HCT116 (cell line): ENCODE measurements around the gene BNIPL. TPM values are rescaled to one million over a fixed set of nuclear protein-coding genes. Genes with fewer than 3 reads are reported as not detected.

Source experiments
- ATAC-seq: fragments of 200-7000 bp; cut with Tn5 transposase; 2 replicates; pipeline ENCODE4 v1.9.1; 2020; ENCODE audit warnings: mild to moderate bottlenecking, moderate library complexity
- BruUV-seq: library from RNA; stranded (reverse); fragments of 400-500 nt; replicated peaks from 2 replicates; lab custom pipeline; 2021; lab: Mats Ljungman, UMichigan
- CTCF ChIA-PET: fragments of 300-600 bp; sonication (Branson Sonifier 250); formaldehyde crosslinking; loops from one replicate; lab custom pipeline; 2021; ENCODE audit warnings: antibody characterized with exemption; lab: Charles Lee
- POLR2A ChIA-PET: fragments of 300-600, 350-600 bp; sonication (Branson Sonifier 250); formaldehyde crosslinking; loops from one replicate; lab custom pipeline; 2021; ENCODE audit warnings: antibody characterized with exemption; lab: Charles Lee
- RAD21 ChIA-PET, 2 experiments: fragments of 300-600 bp; sonication (Branson Sonifier 250); formaldehyde crosslinking; loops; one replicate each; lab custom pipeline; 2023; ENCODE audit warnings: low total read pairs in 2 of 2; ENCODE audit not compliant: uncharacterized antibody in 2 of 2, unreplicated experiment in 2 of 2, low non-redundant PET in 1 of 2; lab: Charles Lee
- DNase-seq: peaks from one replicate; pipeline ENCODE4 v3.0.0-alpha.2; 2010; ENCODE audit warnings: low read depth, low spot score
- H2AFZ ChIP-seq: fragments of 200-600 bp; shearing (Covaris generic), sonication (generic); 2 replicates; pipeline ENCODE4 v1.6.1; 2017; ENCODE audit warnings: low read depth, mixed run types, mixed read lengths, antibody characterized with exemption, low read length; ENCODE audit not compliant: poor library complexity, severe bottlenecking
- H3K27ac ChIP-seq: 2 replicates; pipeline ENCODE4 v1.5.1; 2012; ENCODE audit warnings: low read depth, low read length
- H3K27me3 ChIP-seq: fragments of 200-600 bp; sonication (generic); 2 replicates; pipeline ENCODE4 v1.6.1; 2016; ENCODE audit warnings: mixed run types, low read length, mixed read lengths; ENCODE audit not compliant: insufficient read depth
- H3K36me3 ChIP-seq, 2 experiments: fragments of 200-500 bp in 1 of 2; fragments of 200-600 bp in 1 of 2; sonication (Bioruptor generic) in 1 of 2; sonication (generic) in 1 of 2; 2 replicates each; pipeline versions ENCODE4 v1.5.1 to v1.6.1; 2014 to 2016; ENCODE audit warnings: low read length in 2 of 2, inconsistent platforms in 1 of 2, mixed read lengths in 1 of 2, mixed run types in 1 of 2; ENCODE audit not compliant: insufficient read depth in 2 of 2, control insufficient read depth in 1 of 2
- H3K4me1 ChIP-seq, 2 experiments: fragments of 200-600 bp in 1 of 2; sonication (generic) in 1 of 2; 2 replicates each; pipeline versions ENCODE4 v1.5.1 to v1.6.1; 2012 to 2017; ENCODE audit warnings: low read length in 2 of 2, inconsistent platforms in 1 of 2, mild to moderate bottlenecking in 1 of 2, mixed read lengths in 1 of 2, mixed run types in 1 of 2, moderate library complexity in 1 of 2; ENCODE audit not compliant: insufficient read depth in 2 of 2, control insufficient read depth in 1 of 2
- H3K4me2 ChIP-seq: fragments of 200-600 bp; sonication (generic); 2 replicates; pipeline ENCODE4 v1.6.1; 2017; ENCODE audit warnings: mixed run types, low read length, mixed read lengths
- H3K4me3 ChIP-seq, 2 experiments: fragments of 200-600 bp in 1 of 2; sonication (generic) in 1 of 2; replicated peaks in 1 of 2; 2 replicates each; pipeline ENCODE4 v1.5.1; 2011 to 2016; ENCODE audit warnings: low read length in 2 of 2, control low read depth in 1 of 2, low read depth in 1 of 2, mild to moderate bottlenecking in 1 of 2, mixed read lengths in 1 of 2, mixed run types in 1 of 2
- H3K79me2 ChIP-seq: fragments of 200-600 bp; sonication (generic); 2 replicates; pipeline ENCODE4 v1.6.1; 2017; ENCODE audit warnings: mild to moderate bottlenecking, mixed run types, low read length, moderate library complexity, mixed read lengths; ENCODE audit not compliant: insufficient read depth
- H3K9ac ChIP-seq: fragments of 200-600 bp; sonication (generic); 2 replicates; pipeline ENCODE4 v1.6.1; 2016; ENCODE audit warnings: low read length, mixed read lengths
- H3K9me2 ChIP-seq: fragments of 200-600 bp; sonication (generic), shearing (Covaris generic); 2 replicates; pipeline ENCODE4 v1.6.1; 2017; ENCODE audit warnings: mixed run types, mild to moderate bottlenecking, moderate library complexity; ENCODE audit not compliant: insufficient read depth
- H3K9me3 ChIP-seq, 2 experiments: fragments of 200-500 bp in 1 of 2; fragments of 200-600 bp in 1 of 2; sonication (Bioruptor generic) in 1 of 2; sonication (generic) in 1 of 2; 2 replicates each; pipeline ENCODE4 v1.6.1; 2014 to 2017; ENCODE audit warnings: low read length in 2 of 2, mixed read lengths in 2 of 2, inconsistent platforms in 1 of 2, low read depth in 1 of 2, mild to moderate bottlenecking in 1 of 2, mixed run types in 1 of 2, moderate library complexity in 1 of 2; ENCODE audit not compliant: control insufficient read depth in 1 of 2, insufficient read depth in 1 of 2
- H4K20me1 ChIP-seq: fragments of 200-600 bp; sonication (generic), shearing (Covaris generic); 2 replicates; pipeline ENCODE4 v1.6.1; 2017; ENCODE audit warnings: mixed run types, mild to moderate bottlenecking, moderate library complexity; ENCODE audit not compliant: insufficient read depth
- CBX3 ChIP-seq: IDR thresholded peaks from 2 replicates; pipeline ENCODE4 v1.6.1; 2012; ENCODE audit warnings: low read depth
- CEBPB ChIP-seq: IDR thresholded peaks from 2 replicates; pipeline ENCODE4 v1.6.1; 2012; ENCODE audit warnings: low read depth
- EZH2phosphoT487 ChIP-seq: fragments of 200-600 bp; IDR thresholded peaks from 2 replicates; pipeline ENCODE4 v1.6.1; 2018; ENCODE audit warnings: antibody characterized with exemption, borderline replicate concordance
- POLR2A ChIP-seq: IDR thresholded peaks from 2 replicates; pipeline ENCODE4 v1.7.0; 2011; ENCODE audit warnings: borderline replicate concordance; ENCODE audit not compliant: insufficient read depth, insufficient read length; ENCODE audit errors: extremely low read depth
- POLR2AphosphoS5 ChIP-seq: IDR thresholded peaks from 2 replicates; pipeline ENCODE4 v1.6.1; 2011; ENCODE audit warnings: mild to moderate bottlenecking, low read depth, low read length, moderate library complexity
- RAD21 ChIP-seq: IDR thresholded peaks from 2 replicates; pipeline ENCODE4 v1.6.1; 2012; ENCODE audit warnings: low read depth, mild to moderate bottlenecking
- SIN3A ChIP-seq: IDR thresholded peaks from 2 replicates; pipeline ENCODE4 v1.6.1; 2012; ENCODE audit warnings: low read depth
- SP1 ChIP-seq: IDR thresholded peaks from 2 replicates; pipeline ENCODE4 v1.6.1; 2012; ENCODE audit warnings: low read depth
- SRF ChIP-seq: IDR thresholded peaks from 2 replicates; pipeline ENCODE4 v1.6.1; 2012; ENCODE audit warnings: low read depth
- TCF7L2 ChIP-seq: IDR thresholded peaks from 2 replicates; pipeline ENCODE4 v1.7.0; 2011; ENCODE audit warnings: borderline replicate concordance, inconsistent platforms; ENCODE audit not compliant: insufficient read depth, insufficient read length; ENCODE audit errors: extremely low read depth
- ZFX ChIP-seq: fragments of 450-650 bp; IDR thresholded peaks from 2 replicates; pipeline ENCODE4 v1.6.1; 2017
- intact Hi-C: fragments of 100-400 bp; cut with micrococcal nuclease; formaldehyde crosslinking; loops from 2 replicates; pipeline ENCODE4 v1.10.0; 2022
- total RNA-seq: library from RNA; stranded (reverse); gene quantifications from one replicate; pipeline ENCODE4 v1.2.1, GENCODE V29; 2021; ENCODE audit not compliant: unreplicated experiment

Gene BNIPL
- total RNA-seq, 1 experiment from 2014 or later: 0.86 TPM

- H3K27ac ChIP-seq: no peak overlapping the region
- H3K27me3 ChIP-seq: no peaks in the 10 kb centered on the region
- H3K36me3 ChIP-seq: peaks cover 2 to 11% of the 10 kb centered on the region in 2 experiments; a peak in 3 of 4 replicates
- intact Hi-C loops: no loop called here
- no peak overlapping the region for H2AFZ ChIP-seq
- no peaks in the 10 kb centered on the region for H3K9me2 ChIP-seq
- no TSS peak for BruUV-seq
- ChIA-PET POLR2A (interaction anchor here (0.5 kb wide), 1 partner anchor 331 kb away, joined by 3 read pairs; no protein-coding TSS in a partner anchor), CTCF (interaction anchor here (2.1 kb wide), 1 partner anchor 39 kb away, joined by 9 read pairs; no protein-coding TSS in a partner anchor), RAD21 (no interaction called here)
- H3K4me2 ChIP-seq: peak overlapping the region; percentile 76; the same call in 1 of the 2 replicates
- H4K20me1 ChIP-seq: no peaks in the 10 kb centered on the region; the same call in 1 of the 2 replicates
- no peak overlapping the region for H3K9ac ChIP-seq
- DNase-seq (no peak), ATAC-seq (no peak)
- H3K79me2 ChIP-seq: peaks cover 36% of the 10 kb centered on the region
- peaks cover 18 to 38% of the 10 kb centered on the region in 2 experiments for H3K4me1 ChIP-seq
- TF ChIP-seq POLR2A: no peak
- TF ChIP-seq ZFX: 0 out of 2 replicates have a peak, but pooled peaks have one; percentile 20
- no peak for TF ChIP-seq SRF
- no peak for TF ChIP-seq POLR2AphosphoS5
- TF ChIP-seq EZH2phosphoT487: no peak
- TF ChIP-seq TCF7L2: no peak
- H3K9me3 ChIP-seq: no peaks in the 10 kb centered on the region
- no peak overlapping the region for H3K4me3 ChIP-seq
These were observed 24.5 kb downstream of the BNIPL start for GRCh38 chr1:151060657-151061421.

GRCh38 chr1:151061704-151062103 is 25.3 kb downstream of the BNIPL start:
- ChIA-PET POLR2A (interaction anchor here (1.4 kb wide), 1 partner anchor 10 kb away, joined by 5 read pairs; no protein-coding TSS in a partner anchor), RAD21 (no interaction called here)
- TF ChIP-seq SP1 (no peak), CEBPB (no peak), CBX3 (no peak), RAD21 (no peak), POLR2AphosphoS5 (no peak), EZH2phosphoT487 (no peak), SIN3A (no peak)
- TF ChIP-seq, all 23 proteins: peak for 0
- H3K79me2 ChIP-seq: peaks cover 27% of the 10 kb centered on the region
- H3K4me3 ChIP-seq: no peak overlapping the region
- H3K27me3 ChIP-seq: no peaks in the 10 kb centered on the region
- intact Hi-C loops: no loop called here
- peaks cover 0 to 3% of the 10 kb centered on the region in 2 experiments; a peak in 2 of 4 replicates for H3K36me3 ChIP-seq
- H3K9me3 ChIP-seq: no peaks in the 10 kb centered on the region
- H3K9ac ChIP-seq: no peak overlapping the region
- no peak overlapping the region for H3K4me2 ChIP-seq
- ATAC-seq (no peak), DNase-seq (no peak)
- H4K20me1 ChIP-seq: no peaks in the 10 kb centered on the region; the same call in 1 of the 2 replicates
- H3K27ac ChIP-seq: no peak overlapping the region
- CTCF ChIA-PET: interaction anchor here (2.1 kb wide), 1 partner anchor 38 kb away, joined by 9 read pairs; no protein-coding TSS in a partner anchor
- H3K4me1 ChIP-seq: peaks cover 18 to 29% of the 10 kb centered on the region in 2 experiments
- H3K9me2 ChIP-seq: no peaks in the 10 kb centered on the region
- H2AFZ ChIP-seq: no peak overlapping the region
- no TSS peak for BruUV-seq
